HEK293 (cell line): ENCODE data around the gene DCP1A.

Experiments used
- CTCF ChIA-PET: fragments of 350-600 bp; formaldehyde crosslinking; extraction: SDS; loops from one replicate; lab custom pipeline; 2021; ENCODE audit warnings: antibody characterized with exemption; lab: Yijun Ruan, JAX
- POLR2A ChIA-PET: fragments of 300-600 bp; formaldehyde crosslinking; extraction: SDS; loops from one replicate; lab custom pipeline; 2020; ENCODE audit warnings: antibody characterized with exemption, inconsistent platforms; lab: Yijun Ruan, JAX
- H3K27ac ChIP-seq: fragments of 200-500 bp; sonication (Bioruptor generic); 2 replicates; pipeline ENCODE4 v1.5.1; 2014; ENCODE audit warnings: low read depth, low read length, control low read depth, inconsistent platforms; ENCODE audit errors: extremely low read depth
- H3K36me3 ChIP-seq, 2 experiments: fragments of 200-500 bp in 1 of 2; sonication (Bioruptor generic) in 1 of 2; 1 replicate in 1 of 2; 2 replicates in 1 of 2; pipeline ENCODE4 v1.5.1; 2014 to 2017; ENCODE audit warnings: inconsistent platforms in 2 of 2, low read length in 2 of 2; ENCODE audit not compliant: control insufficient read depth in 2 of 2, insufficient read depth in 1 of 2
- H3K4me1 ChIP-seq: fragments of 200-500 bp; sonication (Bioruptor generic); 2 replicates; pipeline ENCODE4 v1.5.1; 2014; ENCODE audit warnings: mild to moderate bottlenecking, low read length, inconsistent platforms; ENCODE audit not compliant: control insufficient read depth, insufficient read depth
- H3K4me3 ChIP-seq: 2 replicates; pipeline ENCODE4 v1.5.1; 2011; ENCODE audit warnings: low read depth, mild to moderate bottlenecking, control low read depth, low read length, moderate library complexity
- H3K9me3 ChIP-seq: fragments of 200-500 bp; sonication (Bioruptor generic); 2 replicates; pipeline ENCODE4 v1.5.1; 2014; ENCODE audit warnings: low read depth, low read length, inconsistent platforms; ENCODE audit not compliant: control insufficient read depth, insufficient read depth
- KLF8 ChIP-seq: fragments of 450-650 bp; formaldehyde crosslinking; IDR thresholded peaks from 2 replicates; pipeline ENCODE4 v1.5.1; 2016; ENCODE audit warnings: missing biosample characterization, missing genetic modification characterization
- PATZ1 ChIP-seq: fragments of 450-650 bp; formaldehyde crosslinking; IDR thresholded peaks from 2 replicates; pipeline ENCODE4 v1.5.1; 2016; ENCODE audit warnings: missing biosample characterization, missing genetic modification characterization
- TRIM28 ChIP-seq: IDR thresholded peaks from 2 replicates; pipeline ENCODE4 v1.6.1; 2011; ENCODE audit warnings: low read length, control low read depth, borderline replicate concordance
- TSHZ1 ChIP-seq: fragments of 450-650 bp; formaldehyde crosslinking; IDR thresholded peaks from 2 replicates; pipeline ENCODE4 v1.5.1; 2016; ENCODE audit warnings: missing biosample characterization, missing genetic modification characterization, borderline replicate concordance
- ZBTB10 ChIP-seq: fragments of 450-650 bp; formaldehyde crosslinking; IDR thresholded peaks from 2 replicates; pipeline ENCODE4 v1.5.1; 2016; ENCODE audit warnings: missing biosample characterization, missing genetic modification characterization
- ZNF184 ChIP-seq: fragments of 450-650 bp; IDR thresholded peaks from 2 replicates; pipeline ENCODE4 v1.5.1; 2018; ENCODE audit warnings: missing biosample characterization, mild to moderate bottlenecking, missing genetic modification characterization
- ZNF2 ChIP-seq: fragments of 450-650 bp; formaldehyde crosslinking; IDR thresholded peaks from 2 replicates; pipeline ENCODE4 v1.5.1; 2016; ENCODE audit warnings: missing biosample characterization, missing genetic modification characterization
- ZNF214 ChIP-seq: fragments of 450-650 bp; formaldehyde crosslinking; IDR thresholded peaks from 2 replicates; pipeline ENCODE4 v1.5.1; 2017; ENCODE audit warnings: missing biosample characterization, mild to moderate bottlenecking, missing genetic modification characterization, borderline replicate concordance
- ZNF292 ChIP-seq: fragments of 450-650 bp; formaldehyde crosslinking; IDR thresholded peaks from 2 replicates; pipeline ENCODE4 v1.5.1; 2016; ENCODE audit warnings: low read depth, missing biosample characterization, missing genetic modification characterization, borderline replicate concordance
- ZNF341 ChIP-seq: fragments of 450-650 bp; formaldehyde crosslinking; IDR thresholded peaks from 2 replicates; pipeline ENCODE4; 2016; ENCODE audit warnings: low read depth, missing biosample characterization, missing genetic modification characterization
- ZNF366 ChIP-seq: fragments of 450-650 bp; formaldehyde crosslinking; conservative IDR thresholded peaks from 2 replicates; pipeline ENCODE4 v1.5.1; 2016; ENCODE audit warnings: missing biosample characterization, missing genetic modification characterization
- ZNF391 ChIP-seq: fragments of 450-650 bp; formaldehyde crosslinking; IDR thresholded peaks from 2 replicates; pipeline ENCODE4 v1.5.1; 2016; ENCODE audit warnings: low read depth, missing biosample characterization, missing genetic modification characterization, borderline replicate concordance
- ZNF501 ChIP-seq: fragments of 450-650 bp; formaldehyde crosslinking; IDR thresholded peaks from 2 replicates; pipeline ENCODE4 v1.5.1; 2016; ENCODE audit warnings: missing biosample characterization, missing genetic modification characterization
- ZNF560 ChIP-seq: fragments of 450-650 bp; formaldehyde crosslinking; IDR thresholded peaks from 2 replicates; pipeline ENCODE4 v1.5.1; 2017; ENCODE audit warnings: missing biosample characterization, missing genetic modification characterization, borderline replicate concordance
- ZNF596 ChIP-seq: fragments of 450-650 bp; IDR thresholded peaks from 2 replicates; pipeline ENCODE4 v1.5.0; 2018; ENCODE audit warnings: missing biosample characterization, mild to moderate bottlenecking, missing genetic modification characterization, moderate library complexity
- ZNF610 ChIP-seq: fragments of 450-650 bp; formaldehyde crosslinking; IDR thresholded peaks from 2 replicates; pipeline ENCODE4 v1.5.1; 2016; ENCODE audit warnings: missing biosample characterization, missing genetic modification characterization, borderline replicate concordance
- ZNF624 ChIP-seq: fragments of 450-650 bp; formaldehyde crosslinking; IDR thresholded peaks from 2 replicates; pipeline ENCODE4 v1.5.1; 2017; ENCODE audit warnings: missing biosample characterization, missing genetic modification characterization
- ZNF747 ChIP-seq: fragments of 450-650 bp; formaldehyde crosslinking; IDR thresholded peaks from 2 replicates; pipeline ENCODE4 v1.5.1; 2016; ENCODE audit warnings: missing biosample characterization, missing genetic modification characterization
- ZNF785 ChIP-seq: fragments of 450-650 bp; formaldehyde crosslinking; IDR thresholded peaks from 2 replicates; pipeline ENCODE4 v1.5.1; 2016; ENCODE audit warnings: missing biosample characterization, missing genetic modification characterization
- ZNF830 ChIP-seq: fragments of 450-650 bp; IDR thresholded peaks from 2 replicates; pipeline ENCODE4 v1.5.0; 2018; ENCODE audit warnings: missing biosample characterization, missing genetic modification characterization, low read depth, mild to moderate bottlenecking, moderate library complexity
- ZNF837 ChIP-seq: fragments of 450-650 bp; formaldehyde crosslinking; IDR thresholded peaks from 2 replicates; pipeline ENCODE4 v1.5.1; 2016; ENCODE audit warnings: missing biosample characterization, missing genetic modification characterization
- TF ChIP-seq, protein P1 (sequence below): fragments of 450-650 bp; formaldehyde crosslinking; IDR thresholded peaks from 2 replicates; pipeline ENCODE4 v1.5.1; 2017; ENCODE audit warnings: missing biosample characterization, missing genetic modification characterization
- TF ChIP-seq, protein P2 (sequence below): fragments of 450-650 bp; formaldehyde crosslinking; IDR thresholded peaks from 2 replicates; pipeline ENCODE4 v1.5.1; 2016; ENCODE audit warnings: missing biosample characterization, missing genetic modification characterization

DCP1A gene

GRCh38 chr3:53242642-53243041 is 104.7 kb downstream of the DCP1A start:
- POLR2A ChIA-PET: no interaction called here
- no peaks in the 10 kb centered on the region for H3K9me3 ChIP-seq
- H3K4me1 ChIP-seq: peaks cover 3% of the 10 kb centered on the region; the same call in 1 of the 2 replicates
- TF ChIP-seq ZNF747 (tag by site-specific recombination) (no peak), ZNF830 (tag by site-specific recombination) (no peak), ZNF560 (tag by site-specific recombination) (no peak), ZNF501 (no peak), ZNF184 (tag by site-specific recombination) (no peak), ZNF785 (tag by site-specific recombination) (no peak), ZNF341 (no peak), ZNF624 (tag by site-specific recombination) (no peak), KLF8 (tag by site-specific recombination) (no peak)
- TF ChIP-seq, protein P1, sequence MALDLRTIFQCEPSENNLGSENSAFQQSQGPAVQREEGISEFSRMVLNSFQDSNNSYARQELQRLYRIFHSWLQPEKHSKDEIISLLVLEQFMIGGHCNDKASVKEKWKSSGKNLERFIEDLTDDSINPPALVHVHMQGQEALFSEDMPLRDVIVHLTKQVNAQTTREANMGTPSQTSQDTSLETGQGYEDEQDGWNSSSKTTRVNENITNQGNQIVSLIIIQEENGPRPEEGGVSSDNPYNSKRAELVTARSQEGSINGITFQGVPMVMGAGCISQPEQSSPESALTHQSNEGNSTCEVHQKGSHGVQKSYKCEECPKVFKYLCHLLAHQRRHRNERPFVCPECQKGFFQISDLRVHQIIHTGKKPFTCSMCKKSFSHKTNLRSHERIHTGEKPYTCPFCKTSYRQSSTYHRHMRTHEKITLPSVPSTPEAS: no peak
- H3K36me3 ChIP-seq: peaks cover 0 to 55% of the 10 kb centered on the region in 2 experiments; a peak in 2 of 3 replicates
- CTCF ChIA-PET: interaction anchor here (0.5 to 1.3 kb wide), 2 partner anchors 23 to 327 kb away, joined by 3 to 6 read pairs; no protein-coding TSS in a partner anchor
- no peak overlapping the region for H3K4me3 ChIP-seq
- no peak overlapping the region for H3K27ac ChIP-seq

DNA sequence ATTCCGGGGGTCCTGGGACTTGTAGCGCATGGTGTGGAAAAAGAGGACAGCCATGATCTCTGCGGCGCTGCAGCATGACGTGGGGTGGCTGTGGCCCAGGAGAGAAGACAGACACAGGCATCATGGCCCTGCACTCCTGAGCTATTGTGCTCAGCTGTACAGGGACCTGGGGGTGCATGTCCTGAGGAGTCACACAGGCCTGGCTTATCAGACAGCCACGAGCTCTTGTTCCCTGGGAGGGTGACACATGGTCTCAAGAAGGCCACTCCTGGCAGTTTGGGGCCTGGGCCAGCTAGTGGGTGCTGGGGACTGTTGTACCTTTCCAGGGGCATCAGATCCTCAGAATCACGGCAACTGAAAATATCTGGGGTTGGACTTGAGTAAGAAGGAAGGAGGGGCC is 105.2 kb downstream of the DCP1A start:
- CTCF ChIA-PET: interaction anchor here (0.5 kb wide), 1 partner anchor 326 kb away, joined by 3 read pairs; no protein-coding TSS in a partner anchor
- POLR2A ChIA-PET: no interaction called here
- no peaks in the 10 kb centered on the region for H3K9me3 ChIP-seq
- H3K36me3 ChIP-seq: peaks cover 0 to 56% of the 10 kb centered on the region in 2 experiments; a peak in 2 of 3 replicates
- H3K27ac ChIP-seq: no peak overlapping the region
- peaks cover 3% of the 10 kb centered on the region; the same call in 1 of the 2 replicates for H3K4me1 ChIP-seq
- H3K4me3 ChIP-seq: no peak overlapping the region
- TF ChIP-seq ZNF214 (no peak), PATZ1 (tag by site-specific recombination) (no peak), ZNF596 (tag by site-specific recombination) (no peak), TSHZ1 (tag by site-specific recombination) (no peak), ZNF610 (no peak), ZNF2 (no peak), TRIM28 (no peak), ZNF366 (tag by site-specific recombination) (no peak), ZNF624 (tag by site-specific recombination) (no peak), ZNF391 (tag by site-specific recombination) (no peak), ZBTB10 (no peak), ZNF292 (no peak), ZNF837 (tag by site-specific recombination) (no peak)
- TF ChIP-seq, protein P2, sequence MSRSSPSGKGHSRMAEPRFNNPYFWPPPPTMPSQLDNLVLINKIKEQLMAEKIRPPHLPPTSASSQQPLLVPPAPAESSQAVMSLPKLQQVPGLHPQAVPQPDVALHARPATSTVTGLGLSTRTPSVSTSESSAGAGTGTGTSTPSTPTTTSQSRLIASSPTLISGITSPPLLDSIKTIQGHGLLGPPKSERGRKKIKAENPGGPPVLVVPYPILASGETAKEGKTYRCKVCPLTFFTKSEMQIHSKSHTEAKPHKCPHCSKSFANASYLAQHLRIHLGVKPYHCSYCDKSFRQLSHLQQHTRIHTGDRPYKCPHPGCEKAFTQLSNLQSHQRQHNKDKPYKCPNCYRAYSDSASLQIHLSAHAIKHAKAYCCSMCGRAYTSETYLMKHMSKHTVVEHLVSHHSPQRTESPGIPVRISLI (tag by site-specific recombination): no peak
